ENCODE data around the gene GARRE1. TPM values are rescaled to one million over a fixed set of nuclear protein-coding genes. Genes with fewer than 3 reads are reported as not detected.

GARRE1 gene
- total and polyA plus RNA-seq, 2 of the 4 experiments (the other 2 are of a cell fraction), result 13.8 to 16.9 TPM

DNA sequence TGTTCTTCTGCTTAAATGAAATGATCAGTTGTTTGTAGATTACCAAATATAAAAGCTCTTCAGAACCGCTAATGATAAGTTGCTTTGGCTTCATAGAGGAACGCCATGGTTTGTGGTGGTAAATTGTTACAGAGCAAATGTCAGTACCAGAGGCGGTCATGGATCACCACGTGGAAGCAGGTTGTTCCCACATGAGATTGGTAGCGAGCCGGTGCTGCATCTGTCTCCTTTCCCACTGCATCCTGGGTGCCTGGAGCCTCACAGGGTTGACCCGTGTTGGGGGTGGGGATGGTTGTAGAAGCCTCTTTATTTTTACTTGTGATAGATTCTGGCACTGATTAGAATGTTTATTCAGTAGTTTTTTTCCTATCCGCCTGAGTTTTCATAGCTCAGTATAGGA, 14.7 kb downstream of the GARRE1 start:
- Histone ChIP-seq H2BK5ac (ENCODE audit: low read depth, low read length, poor library complexity, severe bottlenecking) (peak overlapping the region; percentile 76), H3K27ac (ENCODE audit: insufficient read depth, low read length) (0 out of 2 replicates have a peak overlapping the region, but pooled peaks have one; percentile 13), H3K4me1 (ENCODE audit: control insufficient read depth, insufficient read depth, low read length) (peaks cover 32% of the 10 kb centered on the region), H3K9me3 (ENCODE audit: control insufficient read depth, insufficient read depth, low read length) (no peaks in the 10 kb centered on the region), H2BK15ac (ENCODE audit: low read depth, low read length) (peak overlapping the region; percentile 76; the same call in 1 of the 3 replicates), H3K4ac (ENCODE audit: low read depth, low read length) (peak overlapping the region; percentile 73; the same call in 1 of the 2 replicates), H3K9ac (ENCODE audit: low read depth, low read length) (no peak overlapping the region), H3K79me1 (ENCODE audit: low read depth in 1 of 2, low read length in 2 of 2) (peaks cover 51 to 81% of the 10 kb centered on the region in 2 experiments), H3K18ac (ENCODE audit: low read depth, low read length) (0 out of 2 replicates have a peak overlapping the region, but pooled peaks have one; percentile 16), H2AK5ac (ENCODE audit: low read depth, low read length) (peak overlapping the region; percentile 74; the same call in 1 of the 2 replicates), H4K20me1 (ENCODE audit: insufficient read depth, low read length) (0 out of 2 replicates have a peak, but pooled peaks cover under 1% of the 10 kb centered on the region), H4K91ac (ENCODE audit: insufficient read depth, low read depth, low read length) (peak overlapping the region; percentile 63), H3K56ac (ENCODE audit: extremely low read depth, insufficient read depth, low read length) (no peak overlapping the region), H2BK120ac (ENCODE audit: low read depth, low read length) (peak overlapping the region; percentile 75), H2AFZ (replicated peaks; ENCODE audit: low read length, poor library complexity) (peak overlapping the region; percentile 45), H3K14ac (replicated peaks; ENCODE audit: low read depth, low read length) (peak overlapping the region; percentile 76), H2AK9ac (replicated peaks; ENCODE audit: low read depth, low read length, poor library complexity) (peak overlapping the region; percentile 37), H3K4me3 (ENCODE audit: insufficient read depth, low read depth, low read length) (no peak overlapping the region), H3K23ac (ENCODE audit: low read depth, low read length) (peak overlapping the region; percentile 77), H2BK20ac (ENCODE audit: low read depth, low read length) (peak overlapping the region; percentile 76; the same call in 1 of the 2 replicates), H4K8ac (ENCODE audit: low read depth in 2 of 2, low read length in 2 of 2) (peak overlapping the region; percentile 80 to 90; a peak in 3 of 4 replicates), H3K9me1 (ENCODE audit: insufficient read depth, low read length) (peaks cover 32% of the 10 kb centered on the region), H3K36me3 (ENCODE audit: control insufficient read depth, insufficient read depth, low read length) (peaks cover 7% of the 10 kb centered on the region), H3K4me2 (ENCODE audit: low read depth, low read length) (no peak overlapping the region), H4K5ac (ENCODE audit: low read depth, low read length) (peak overlapping the region; percentile 62; the same call in 1 of the 2 replicates), H3K27me3 (ENCODE audit: control insufficient read depth, insufficient read depth, low read length) (no peaks in the 10 kb centered on the region)
- dilution Hi-C loops (cut with HindIII; ENCODE audit: low sequenced_read_pairs, unreplicated experiment) (no loop called here), in situ Hi-C loops (cut with MboI; ENCODE audit: low sequenced_read_pairs) (no loop called here), intact Hi-C loops (cut with micrococcal nuclease) (no loop called here)
- ChIA-PET POLR2A (ENCODE audit: unreplicated experiment) (no interaction called here), CTCF (interaction anchor here (2.9 kb wide), 1 partner anchor 77 kb away, joined by 9 read pairs; no protein-coding TSS in a partner anchor)
- no peak for ATAC-seq (ENCODE audit: low read depth)
- DNase-seq, result no peak
- BruUV-seq (replicated peaks), result no TSS peak
- no CpG with 5 or more reads among the region's 8 CpGs for WGBS, 2 experiments (ENCODE audit: extremely low coverage in 2 of 2, insufficient read length in 1 of 2)
- TF ChIP-seq MAFK (IDR thresholded peaks at IDR 0.05; ENCODE audit: low read depth, low read length) (no peak), MXI1 (IDR thresholded peaks at IDR 0.05; ENCODE audit: borderline replicate concordance, low read depth, low read length) (no peak), RAD21 (IDR thresholded peaks at IDR 0.05; ENCODE audit: low read length) (no peak), BHLHE40 (IDR thresholded peaks at IDR 0.05; ENCODE audit: low read depth, low read length) (no peak), RFX5 (IDR thresholded peaks at IDR 0.05; ENCODE audit: low read depth, low read length) (no peak), CHD1 (IDR thresholded peaks at IDR 0.05; ENCODE audit: low read depth, low read length) (no peak), SMC3 (IDR thresholded peaks at IDR 0.05; ENCODE audit: low read depth, low read length) (no peak), RCOR1 (IDR thresholded peaks at IDR 0.05; ENCODE audit: insufficient replicate concordance, low read length) (no peak), FOS (IDR thresholded peaks at IDR 0.05; ENCODE audit: low read depth, low read length) (no peak), NFE2L2 (IDR thresholded peaks at IDR 0.05; ENCODE audit: low read depth, low read length) (no peak), MAZ (IDR thresholded peaks at IDR 0.05; ENCODE audit: borderline replicate concordance, low read depth, low read length) (no peak), POLR2A (IDR thresholded peaks at IDR 0.05; ENCODE audit: low read depth, low read length) (no peak), CEBPB (IDR thresholded peaks at IDR 0.05; ENCODE audit: low read depth, low read length) (no peak)
- TF ChIP-seq, protein P1, sequence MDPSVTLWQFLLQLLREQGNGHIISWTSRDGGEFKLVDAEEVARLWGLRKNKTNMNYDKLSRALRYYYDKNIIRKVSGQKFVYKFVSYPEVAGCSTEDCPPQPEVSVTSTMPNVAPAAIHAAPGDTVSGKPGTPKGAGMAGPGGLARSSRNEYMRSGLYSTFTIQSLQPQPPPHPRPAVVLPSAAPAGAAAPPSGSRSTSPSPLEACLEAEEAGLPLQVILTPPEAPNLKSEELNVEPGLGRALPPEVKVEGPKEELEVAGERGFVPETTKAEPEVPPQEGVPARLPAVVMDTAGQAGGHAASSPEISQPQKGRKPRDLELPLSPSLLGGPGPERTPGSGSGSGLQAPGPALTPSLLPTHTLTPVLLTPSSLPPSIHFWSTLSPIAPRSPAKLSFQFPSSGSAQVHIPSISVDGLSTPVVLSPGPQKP (IDR thresholded peaks at IDR 0.05; ENCODE audit: borderline replicate concordance, low read depth, low read length), result no peak
- TF ChIP-seq, protein P2, sequence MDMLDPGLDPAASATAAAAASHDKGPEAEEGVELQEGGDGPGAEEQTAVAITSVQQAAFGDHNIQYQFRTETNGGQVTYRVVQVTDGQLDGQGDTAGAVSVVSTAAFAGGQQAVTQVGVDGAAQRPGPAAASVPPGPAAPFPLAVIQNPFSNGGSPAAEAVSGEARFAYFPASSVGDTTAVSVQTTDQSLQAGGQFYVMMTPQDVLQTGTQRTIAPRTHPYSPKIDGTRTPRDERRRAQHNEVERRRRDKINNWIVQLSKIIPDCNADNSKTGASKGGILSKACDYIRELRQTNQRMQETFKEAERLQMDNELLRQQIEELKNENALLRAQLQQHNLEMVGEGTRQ (IDR thresholded peaks at IDR 0.05; ENCODE audit: low read depth, low read length), result no peak
- TF ChIP-seq, protein P3, sequence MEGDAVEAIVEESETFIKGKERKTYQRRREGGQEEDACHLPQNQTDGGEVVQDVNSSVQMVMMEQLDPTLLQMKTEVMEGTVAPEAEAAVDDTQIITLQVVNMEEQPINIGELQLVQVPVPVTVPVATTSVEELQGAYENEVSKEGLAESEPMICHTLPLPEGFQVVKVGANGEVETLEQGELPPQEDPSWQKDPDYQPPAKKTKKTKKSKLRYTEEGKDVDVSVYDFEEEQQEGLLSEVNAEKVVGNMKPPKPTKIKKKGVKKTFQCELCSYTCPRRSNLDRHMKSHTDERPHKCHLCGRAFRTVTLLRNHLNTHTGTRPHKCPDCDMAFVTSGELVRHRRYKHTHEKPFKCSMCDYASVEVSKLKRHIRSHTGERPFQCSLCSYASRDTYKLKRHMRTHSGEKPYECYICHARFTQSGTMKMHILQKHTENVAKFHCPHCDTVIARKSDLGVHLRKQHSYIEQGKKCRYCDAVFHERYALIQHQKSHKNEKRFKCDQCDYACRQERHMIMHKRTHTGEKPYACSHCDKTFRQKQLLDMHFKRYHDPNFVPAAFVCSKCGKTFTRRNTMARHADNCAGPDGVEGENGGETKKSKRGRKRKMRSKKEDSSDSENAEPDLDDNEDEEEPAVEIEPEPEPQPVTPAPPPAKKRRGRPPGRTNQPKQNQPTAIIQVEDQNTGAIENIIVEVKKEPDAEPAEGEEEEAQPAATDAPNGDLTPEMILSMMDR (conservative IDR thresholded peaks at IDR 0.05; ENCODE audit: low read depth, low read length), result no peak

All from IMR-90 (cell line).